Upper lobe of left lung (tissue), 6 donors: Measurements from ENCODE around the gene COMMD4. TPM values are rescaled to one million over a fixed set of nuclear protein-coding genes. Genes with fewer than 3 reads are reported as not detected.

Experiments
- ATAC-seq, 2 donors: fragments of 200-7000 bp; cut with Tn5 transposase; one replicate each; pipeline ENCODE4 v1.9.1; 2022; ENCODE audit warnings: mild to moderate bottlenecking in 2 of 2, moderate library complexity in 2 of 2; ENCODE audit not compliant: low FRiP score in 2 of 2
- DNase-seq, 2 donors: peaks; one replicate each; pipeline ENCODE4 v3.0.0-alpha.2; 2019 to 2020
- H3K27ac ChIP-seq, 4 donors: fragments of 200-600 bp; sonication (generic); one replicate each; pipeline ENCODE4 v1.5.1; 2016 to 2019
- H3K27me3 ChIP-seq, 4 donors: fragments of 200-600 bp; sonication (generic); one replicate each; pipeline ENCODE4 v1.5.1; 2017 to 2019
- H3K36me3 ChIP-seq, 4 donors: fragments of 200-600 bp; sonication (generic); one replicate each; pipeline ENCODE4 v1.5.1; 2016 to 2019
- H3K4me1 ChIP-seq, 4 donors: fragments of 200-600 bp; sonication (generic); one replicate each; pipeline ENCODE4 v1.5.1; 2018 to 2019
- H3K4me3 ChIP-seq, 4 donors: fragments of 200-600 bp; sonication (generic); one replicate each; pipeline ENCODE4 v1.5.1; 2017 to 2019; ENCODE audit warnings: mild to moderate bottlenecking in 2 of 4, moderate library complexity in 1 of 4
- H3K9me3 ChIP-seq, 4 donors: fragments of 200-600 bp; sonication (generic); one replicate each; pipeline ENCODE4 v1.5.1; 2018 to 2019
- CTCF ChIP-seq, 6 experiments: fragments of 450-650 bp in 4 of 6; fragments of 200-600 bp in 2 of 6; sonication (generic) in 2 of 6; IDR thresholded peaks; one replicate each; pipeline ENCODE4 v1.5.1; 2016 to 2019; ENCODE audit warnings: antibody characterized with exemption in 6 of 6
- EP300 ChIP-seq, 4 donors: sonication (generic); formaldehyde crosslinking; IDR thresholded peaks; one replicate each; pipeline ENCODE4 v1.5.1; 2017; ENCODE audit warnings: antibody characterized with exemption in 4 of 4, control low read depth in 2 of 4
- POLR2A ChIP-seq, 4 donors: fragments of 450-650 bp; IDR thresholded peaks; one replicate each; pipeline ENCODE4 v1.5.1; 2016 to 2017; ENCODE audit warnings: antibody characterized with exemption in 4 of 4, mild to moderate bottlenecking in 2 of 4
- POLR2AphosphoS5 ChIP-seq, 2 donors: sonication (generic); formaldehyde crosslinking; IDR thresholded peaks; one replicate each; pipeline ENCODE4 v1.5.1; 2017; ENCODE audit warnings: antibody characterized with exemption in 2 of 2
- WGBS, 2 donors: methylation state at CpG; one replicate each; pipeline ENCODE4 v1.1.5; 2017 to 2018; 5-methylcytosine and 5-hydroxymethylcytosine counted together
- total RNA-seq, 6 donors: library from RNA; depleted of rRNA in 4 of 6; stranded (reverse); fragments of >200 nt in 4 of 6; gene quantifications; one replicate each; pipeline versions ENCODE4 v1.1.0 to v1.2.1, GENCODE V29; 2016 to 2021
- donor health status: DM: no; HTN: no; CAD: no; lungs with moderate emphysema.
- donor health status: DM: no; HTN: yes; CAD: no; lungs with severe emphysema.

The COMMD4 gene
- total RNA-seq, 6 donors from 2014 or later: 28.7 to 104 (median 76.0) TPM

GRCh38 chr15:75367913-75368688 lies 32.2 kb downstream of the COMMD4 start, which contains the start of gene MAN2C1:
Gene MAN2C1, minus strand, starts transcription at chr15:75368607. Its CDS starts 24 bp downstream, at chr15:75368583.
- peak within 1 kb of the TSS; percentile 70 to 96 (median 84) for H3K4me3 ChIP-seq
- ATAC-seq (peak; percentile 97 to 98), DNase-seq (peak; percentile 98 to 99)
- H3K4me1 ChIP-seq: peaks cover 13 to 25% (median 18%) of the 10 kb centered on the region in 4 donors
- peak; percentile 92 to 94 for TF ChIP-seq POLR2AphosphoS5 (IDR thresholded peaks at IDR 0.05)
- TF ChIP-seq CTCF (IDR thresholded peaks at IDR 0.05): peak; percentile 53 to 91 (median 66)
- peak; percentile 36 to 95 (median 92) for TF ChIP-seq POLR2A (IDR thresholded peaks at IDR 0.05)
- peak in 1 of 4 donors; percentile 70 for TF ChIP-seq EP300 (IDR thresholded peaks at IDR 0.05)
- H3K36me3 ChIP-seq: peaks cover 4 to 70% (median 50%) of the 10 kb centered on the region in 4 donors
- no peaks in the 10 kb centered on the region for H3K27me3 ChIP-seq
- no peaks in the 10 kb centered on the region for H3K9me3 ChIP-seq
- 0% methylated on average over 9 to 41 of the region's 67 CpGs for WGBS, 2 donors
- peak within 1 kb of the TSS; percentile 96 to 100 (median 98) for H3K27ac ChIP-seq

- DNase-seq: peak in 1 of 2 donors; percentile 34
- H3K4me1 ChIP-seq: peaks cover 13 to 25% (median 18%) of the 10 kb centered on the region in 4 donors
- peak; percentile 1 for ATAC-seq
- no peaks in the 10 kb centered on the region for H3K27me3 ChIP-seq
- peaks cover 4 to 70% (median 49%) of the 10 kb centered on the region in 4 donors for H3K36me3 ChIP-seq
- TF ChIP-seq CTCF (IDR thresholded peaks at IDR 0.05) (no peak), POLR2A (IDR thresholded peaks at IDR 0.05) (no peak), EP300 (IDR thresholded peaks at IDR 0.05) (no peak), POLR2AphosphoS5 (IDR thresholded peaks at IDR 0.05) (no peak)
- WGBS, 2 donors: 8% methylated on average over 16 to 23 of the region's 23 CpGs
- H3K4me3 ChIP-seq: peak overlapping the region; percentile 70 to 96 (median 84)
- no peaks in the 10 kb centered on the region for H3K9me3 ChIP-seq
- peak overlapping the region; percentile 96 to 100 (median 98) for H3K27ac ChIP-seq
Measured at GRCh38 chr15:75368689-75369239, 32.9 kb downstream of the COMMD4 start.

DNA sequence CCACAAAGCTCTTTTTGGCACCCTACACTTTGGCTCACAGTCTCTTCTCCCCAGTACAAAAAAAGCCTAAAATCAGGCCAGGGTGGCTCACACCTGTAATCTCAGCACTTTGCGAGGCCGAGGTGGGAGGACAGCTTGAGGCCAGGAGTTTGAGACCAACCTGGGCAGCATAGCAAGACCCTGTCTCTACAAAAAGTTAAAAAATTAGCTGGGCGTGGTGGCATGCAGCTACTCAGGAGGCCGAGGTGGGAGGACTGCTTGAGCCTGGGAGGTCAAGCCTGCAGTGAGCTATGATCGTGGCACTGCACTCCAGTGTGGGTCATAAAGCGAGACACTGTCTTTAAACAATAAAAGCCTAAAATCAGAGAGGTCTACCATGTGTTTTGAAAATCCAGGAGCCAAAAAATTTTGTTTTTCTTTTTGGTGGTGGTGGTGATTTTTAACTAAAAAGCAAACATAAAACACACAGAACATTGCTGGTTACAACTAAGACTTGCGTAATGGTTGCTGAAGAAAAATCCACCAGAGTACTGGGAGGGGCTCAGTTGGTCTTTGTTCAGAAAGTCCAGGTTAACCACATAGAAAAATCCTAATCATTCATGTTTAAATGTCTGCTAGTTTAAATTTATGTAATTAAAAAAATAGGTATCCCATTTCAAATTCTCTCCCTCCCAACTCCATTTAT lies 34.2 kb downstream of the COMMD4 start:
- WGBS, 2 donors: 97% methylated on average over 7 of the region's 7 CpGs
- TF ChIP-seq EP300 (IDR thresholded peaks at IDR 0.05) (no peak), CTCF (IDR thresholded peaks at IDR 0.05) (no peak), POLR2A (IDR thresholded peaks at IDR 0.05) (no peak), POLR2AphosphoS5 (IDR thresholded peaks at IDR 0.05) (no peak)
- DNase-seq (no peak), ATAC-seq (no peak)
- H3K27ac ChIP-seq: no peak overlapping the region
- H3K4me3 ChIP-seq: no peak overlapping the region
- H3K27me3 ChIP-seq: no peaks in the 10 kb centered on the region
- no peaks in the 10 kb centered on the region for H3K9me3 ChIP-seq
- H3K4me1 ChIP-seq: peaks cover 13 to 25% (median 18%) of the 10 kb centered on the region in 4 donors
- H3K36me3 ChIP-seq: peaks cover 4 to 67% (median 48%) of the 10 kb centered on the region in 4 donors

- Histone ChIP-seq H3K4me3 (no peak overlapping the region), H3K9me3 (no peaks in the 10 kb centered on the region), H3K4me1 (peaks cover 13 to 24% (median 18%) of the 10 kb centered on the region in 4 donors), H3K27me3 (no peaks in the 10 kb centered on the region), H3K27ac (no peak overlapping the region), H3K36me3 (peaks cover 7 to 64% (median 46%) of the 10 kb centered on the region in 4 donors)
- no peak for ATAC-seq
- WGBS, 2 donors: 84 to 100% methylated on average over 1 of the region's 1 CpG
- DNase-seq: no peak
- no peak for TF ChIP-seq EP300 (IDR thresholded peaks at IDR 0.05)
Measured at GRCh38 chr15:75371486-75371885, 35.6 kb downstream of the COMMD4 start.
